GM21447 (cell line): Measurements from ENCODE around the gene IL16.

Experiments used
- ATAC-seq: cut with Tn5 transposase; IDR thresholded peaks from one replicate; pipeline ENCODE4 v1.9.1; 2021; ENCODE audit not compliant: unreplicated experiment

Gene IL16

GRCh38 chr15:81362790-81363189 is 166.1 kb downstream of the IL16 start:
- ATAC-seq = no peak

GRCh38 chr15:81363276-81363675 is 166.6 kb downstream of the IL16 start:
- ATAC-seq = no peak
